GM18868 (cell line): Measurements from ENCODE around the gene ROGDI.

ENCODE experiments used
- ATAC-seq: cut with Tn5 transposase; IDR thresholded peaks from one replicate; pipeline ENCODE4 v1.9.1; 2021; ENCODE audit warnings: mild to moderate bottlenecking, moderate library complexity; ENCODE audit not compliant: unreplicated experiment

The ROGDI gene

GRCh38 chr16:4801962-4802658, at the start of gene ROGDI:
ROGDI (minus strand) TSS chr16:4802633; CDS start chr16:4802571, 62 bp downstream.
- ATAC-seq, result peak; percentile 55

- no peak for ATAC-seq
These were observed 47.8 kb upstream of the ROGDI start for GRCh38 chr16:4850211-4850610.

DNA sequence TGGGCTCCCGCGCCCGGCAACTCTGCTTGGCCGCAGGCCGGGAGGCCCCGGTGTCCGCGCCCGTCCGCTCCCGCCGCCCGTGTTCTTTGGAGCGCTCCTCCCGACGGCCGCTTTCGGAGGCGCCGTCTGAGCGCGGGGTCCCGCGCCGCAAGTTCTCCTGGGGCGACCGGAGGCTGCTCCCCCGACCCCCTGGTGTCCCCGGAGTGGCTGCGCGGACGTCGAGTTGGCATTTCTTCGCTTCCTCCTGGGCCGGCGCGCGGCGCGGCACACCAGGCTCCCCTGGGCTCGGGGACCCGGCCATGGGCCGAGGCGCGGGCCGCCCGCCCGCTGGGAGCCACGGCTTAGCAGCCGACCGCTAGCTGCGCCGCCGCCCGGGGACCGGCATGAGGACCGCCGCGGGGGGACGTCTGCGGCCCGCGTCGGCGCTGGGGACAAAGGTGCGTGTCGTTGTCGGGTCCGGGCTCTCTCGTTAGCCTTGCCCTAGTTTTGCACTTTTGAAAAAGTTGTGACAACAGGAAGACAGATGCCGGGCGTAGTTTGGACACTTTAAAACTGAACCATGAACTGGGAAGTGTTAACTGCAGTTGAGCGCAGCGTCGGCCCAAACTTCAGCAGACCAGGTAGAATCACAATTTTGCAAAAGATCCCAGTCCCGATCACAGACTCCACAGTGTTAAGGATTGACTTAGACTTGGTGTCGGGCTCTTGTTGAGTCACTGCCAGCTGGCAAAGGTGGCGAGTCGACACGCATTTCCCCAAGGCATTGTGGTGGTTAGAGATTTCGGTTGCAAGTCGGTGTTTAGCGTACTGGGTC, 45.5 kb upstream of the ROGDI start:
- peak; percentile 15 for ATAC-seq

DNA sequence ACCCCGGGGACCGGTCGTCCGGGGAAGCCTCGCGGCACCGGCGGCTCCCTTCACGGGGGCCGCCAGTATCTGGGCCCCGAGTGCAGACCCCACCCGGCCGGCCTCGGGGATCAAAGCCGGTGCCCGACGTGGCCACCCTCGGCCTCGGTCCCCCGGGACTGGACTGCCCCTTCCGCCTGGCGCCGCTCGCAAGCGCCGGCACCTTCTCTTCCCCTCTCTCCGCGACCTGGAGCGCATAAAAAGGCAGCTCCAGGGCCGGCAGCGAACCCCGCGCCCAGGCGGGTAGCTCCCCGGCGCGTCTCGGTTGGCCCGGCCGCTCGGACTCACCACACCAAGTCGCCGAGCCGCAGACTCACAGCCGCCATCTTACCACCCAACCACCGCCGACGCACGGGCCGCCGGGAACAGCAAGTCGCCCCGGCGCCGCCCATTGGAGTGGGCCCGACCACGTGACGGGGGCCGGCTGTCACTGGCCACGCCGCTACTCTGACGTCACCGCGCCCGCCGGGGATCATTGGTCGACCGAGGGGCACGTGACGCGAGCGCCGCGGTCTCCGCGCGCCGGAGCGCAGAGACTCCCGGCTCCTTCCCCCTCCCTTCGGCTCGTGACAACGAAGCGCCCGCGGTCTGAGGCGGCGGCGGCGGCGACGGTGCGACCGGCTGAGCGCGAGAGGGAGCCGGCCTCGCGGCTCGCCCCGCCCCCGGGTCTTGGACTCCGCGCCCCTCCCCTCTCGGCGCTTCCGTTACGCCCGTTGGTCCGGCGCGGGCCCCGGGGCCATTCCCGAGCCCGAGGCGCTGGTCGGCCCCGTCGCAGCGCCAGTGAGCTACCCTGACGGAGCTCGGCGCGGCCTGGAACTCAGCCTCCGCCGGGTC, 44.7 kb upstream of the ROGDI start, which contains the start of the genes GLYR1 and UBN1:
Gene GLYR1, minus strand, starts transcription at position 388 of the 873 bp plus-strand sequence. Its CDS starts 23 bp downstream, at position 365.
Gene UBN1, plus strand, starts transcription at position 581 of the 873 bp plus-strand sequence. CDS start 5,437 bp downstream, outside the sequence.
- ATAC-seq, result peak; percentile 88

- peak; percentile 19 for ATAC-seq
These were observed 44.1 kb upstream of the ROGDI start for GRCh38 chr16:4846503-4846900.

- ATAC-seq, result no peak
These were observed 38.6 kb upstream of the ROGDI start for GRCh38 chr16:4840984-4841383.

- ATAC-seq, result no peak
These were observed 37.5 kb upstream of the ROGDI start for GRCh38 chr16:4839942-4840341.

DNA sequence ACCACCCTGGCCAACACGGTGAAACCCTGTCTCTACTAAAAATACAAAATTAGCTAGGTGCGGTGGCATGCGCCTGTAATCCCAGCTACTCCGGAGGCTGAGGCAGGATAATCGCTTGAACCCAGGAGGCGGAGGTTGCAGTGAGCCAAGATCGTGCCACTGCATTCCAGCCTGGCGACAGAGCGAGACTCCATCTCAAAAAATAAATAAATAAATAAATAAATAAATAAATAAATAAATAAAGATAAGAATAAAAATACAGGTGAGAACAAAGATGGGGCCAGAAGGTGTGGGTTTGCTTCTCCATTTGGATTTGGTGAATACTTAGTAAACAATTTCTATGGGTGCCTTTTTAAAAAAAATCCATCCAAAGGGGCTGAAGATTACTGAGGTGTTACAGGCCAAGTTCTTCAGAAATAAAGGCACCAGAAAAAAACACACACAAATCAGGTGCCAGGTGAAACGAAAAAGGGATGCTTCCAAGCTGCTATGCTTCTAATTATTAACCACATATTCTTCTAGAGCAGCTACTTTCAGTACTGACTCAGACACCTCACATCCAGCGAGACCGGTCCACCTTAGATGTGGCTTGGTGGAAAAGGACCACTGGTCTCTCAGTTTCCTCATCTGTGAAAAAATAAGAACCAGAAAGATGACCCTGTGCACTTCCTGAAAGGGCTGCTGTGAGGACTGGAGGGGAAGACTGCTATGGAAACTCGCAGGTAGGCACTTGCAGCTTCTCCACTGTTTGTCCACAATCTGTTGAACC, 35.5 kb upstream of the ROGDI start:
- no peak for ATAC-seq

DNA sequence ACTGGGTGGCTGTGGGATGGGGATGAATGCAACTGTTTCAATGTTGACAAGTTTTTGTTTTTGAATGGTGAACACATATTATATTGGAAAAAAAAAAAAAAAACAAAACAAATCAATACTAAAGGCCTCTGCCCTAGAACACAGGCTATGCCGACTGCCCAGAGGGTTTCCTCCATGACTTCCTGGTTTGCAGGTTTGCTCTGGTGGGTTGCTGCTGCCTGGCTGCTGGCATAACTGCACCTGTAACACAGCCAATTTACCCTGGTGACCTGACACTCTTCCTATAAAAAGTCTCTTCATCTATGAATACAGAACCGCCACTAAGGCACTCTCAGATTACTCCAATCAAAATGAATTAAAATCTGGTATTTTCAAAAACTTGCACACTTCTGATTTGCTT, 34.3 kb upstream of the ROGDI start:
- no peak for ATAC-seq

- no peak for ATAC-seq
These were observed 31.2 kb upstream of the ROGDI start for GRCh38 chr16:4833584-4833983.

GRCh38 chr16:4832698-4833343, 30.4 kb upstream of the ROGDI start:
- ATAC-seq, result no peak

GRCh38 chr16:4831616-4832015, 29.2 kb upstream of the ROGDI start:
- ATAC-seq, result no peak

- ATAC-seq, result no peak
These were observed 28.0 kb upstream of the ROGDI start for GRCh38 chr16:4830408-4830807.

GRCh38 chr16:4828567-4829321, 26.3 kb upstream of the ROGDI start:
- no peak for ATAC-seq

DNA sequence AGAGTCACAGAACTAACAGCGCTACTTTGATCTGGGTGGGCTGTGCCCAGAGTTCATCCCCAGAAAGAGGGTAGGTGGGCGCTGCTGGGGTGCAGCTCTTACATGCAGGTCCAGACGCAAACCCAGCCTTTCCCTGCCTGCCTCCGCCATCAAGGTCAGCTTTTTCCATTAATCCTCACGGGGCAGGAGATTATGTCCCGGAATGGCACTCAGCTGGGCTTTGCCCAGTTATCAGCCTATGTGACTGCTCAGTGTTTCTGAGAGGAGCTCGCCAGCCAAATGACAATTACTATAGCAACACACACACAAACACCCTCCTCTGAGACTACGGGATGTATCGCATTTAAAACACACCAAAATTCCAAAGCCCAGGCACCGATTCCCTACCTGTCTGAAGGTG, 24.5 kb upstream of the ROGDI start:
- ATAC-seq, result no peak

GRCh38 chr16:4826526-4826925, 24.1 kb upstream of the ROGDI start:
- ATAC-seq, result no peak

GRCh38 chr16:4825196-4825595, 22.8 kb upstream of the ROGDI start:
- no peak for ATAC-seq

GRCh38 chr16:4820652-4821051, 18.2 kb upstream of the ROGDI start:
- no peak for ATAC-seq

DNA sequence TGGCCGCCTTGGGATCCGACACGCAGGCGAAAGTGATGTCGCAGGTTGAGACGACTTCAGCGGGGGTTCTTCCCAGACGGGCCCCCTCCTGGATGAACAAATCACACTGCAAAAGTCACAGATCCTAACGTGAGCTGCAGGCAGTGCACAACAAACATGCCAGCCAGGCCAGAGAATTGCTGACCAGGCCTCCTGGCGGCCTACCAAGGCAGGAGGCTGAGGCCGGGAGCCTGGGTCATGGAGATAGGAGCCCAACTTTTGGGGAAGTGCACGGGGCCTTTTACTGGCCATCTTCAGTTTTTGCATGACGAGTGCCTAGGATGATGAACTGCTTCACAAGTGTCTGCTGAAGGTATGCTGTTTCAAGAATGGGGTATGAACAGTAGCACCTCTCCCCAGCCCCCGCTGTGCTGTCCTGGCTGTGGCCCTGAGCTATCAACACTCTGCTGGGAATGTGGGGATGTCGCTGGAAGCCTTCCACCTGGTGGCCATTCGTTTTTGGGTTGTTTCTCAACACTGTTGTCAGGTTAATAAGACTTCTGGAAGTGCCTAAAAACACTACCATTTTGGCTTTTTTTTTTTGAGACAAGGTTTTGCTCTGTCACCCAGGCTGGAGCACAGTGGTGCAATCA, 12.2 kb upstream of the ROGDI start:
- ATAC-seq, result no peak
